SK-N-SH treated with all-trans-retinoic acid at 6 μM for 48 hours (cell line): Measurements from ENCODE around the gene REPS2.

ENCODE experiments used
- ATAC-seq: fragments of 200-7000 bp; cut with Tn5 transposase; 3 replicates; pipeline ENCODE4 v1.9.1; 2020; ENCODE audit warnings: mild to moderate bottlenecking, moderate library complexity
- ARNTL ChIP-seq: fragments of 450-650 bp; formaldehyde crosslinking; IDR thresholded peaks from 2 replicates; pipeline ENCODE4 v1.5.0; 2020; ENCODE audit warnings: low read depth, mild to moderate bottlenecking, moderate library complexity, borderline replicate concordance
- BACH2 ChIP-seq: fragments of 250-450 bp; sonication (Bioruptor Pico); IDR thresholded peaks from 2 replicates; pipeline ENCODE4 v1.9.0; 2021; ENCODE audit warnings: mild to moderate bottlenecking, borderline replicate concordance
- CSDC2 ChIP-seq: fragments of 250-450 bp; sonication (Bioruptor Pico); IDR thresholded peaks from 2 replicates; pipeline ENCODE4 v1.5.0; 2020; ENCODE audit warnings: mild to moderate bottlenecking, moderate library complexity
- ESRRG ChIP-seq: fragments of 250-450 bp; sonication (Bioruptor Pico); IDR thresholded peaks from 2 replicates; pipeline ENCODE4 v1.6.1; 2021; ENCODE audit warnings: mild to moderate bottlenecking
- GLIS3 ChIP-seq: fragments of 250-450 bp; sonication (Bioruptor Pico); IDR thresholded peaks from 2 replicates; pipeline ENCODE4 v1.5.0; 2020; ENCODE audit warnings: mild to moderate bottlenecking, moderate library complexity
- ISL1 ChIP-seq: fragments of 250-450 bp; sonication (Bioruptor Pico); IDR thresholded peaks from 2 replicates; pipeline ENCODE4 v2.1.2; 2022; ENCODE audit warnings: mild to moderate bottlenecking, moderate library complexity
- OSR1 ChIP-seq: fragments of 250-450 bp; sonication (Bioruptor Pico); IDR thresholded peaks from 2 replicates; pipeline ENCODE4 v1.8.0; 2022; ENCODE audit warnings: moderate library complexity, mild to moderate bottlenecking, inconsistent platforms
- PPARA ChIP-seq: fragments of 250-450 bp; sonication (Bioruptor Pico); IDR thresholded peaks from 2 replicates; pipeline ENCODE4 v1.5.0; 2020; ENCODE audit warnings: mild to moderate bottlenecking, borderline replicate concordance
- RARB ChIP-seq: fragments of 250-450 bp; sonication (Bioruptor Pico); IDR thresholded peaks from 2 replicates; pipeline ENCODE4 v1.8.0; 2021; ENCODE audit warnings: mild to moderate bottlenecking, moderate library complexity
- SNAI2 ChIP-seq: fragments of 250-450 bp; sonication (Bioruptor Pico); IDR thresholded peaks from 2 replicates; pipeline ENCODE4 v1.5.0; 2020; ENCODE audit warnings: mild to moderate bottlenecking, moderate library complexity
- TCF4 ChIP-seq: fragments of 250-450 bp; sonication (Bioruptor Pico); IDR thresholded peaks from 2 replicates; pipeline ENCODE4 v1.8.0; 2021; ENCODE audit warnings: mild to moderate bottlenecking, moderate library complexity, borderline replicate concordance
- TOX ChIP-seq: fragments of 250-450 bp; sonication (Bioruptor Pico); IDR thresholded peaks from 2 replicates; pipeline ENCODE4 v1.8.0; 2021; ENCODE audit warnings: mild to moderate bottlenecking, moderate library complexity, borderline replicate concordance
- ZC3H10 ChIP-seq: fragments of 250-450 bp; sonication (Bioruptor Pico); IDR thresholded peaks from 2 replicates; pipeline ENCODE4 v1.5.1; 2021; ENCODE audit warnings: mild to moderate bottlenecking, moderate library complexity
- ZFP3 ChIP-seq: fragments of 250-450 bp; sonication (Bioruptor Pico); IDR thresholded peaks from 2 replicates; pipeline ENCODE4 v1.5.0; 2020; ENCODE audit warnings: mild to moderate bottlenecking, moderate library complexity
- ZFP30 ChIP-seq: fragments of 450-650 bp; formaldehyde crosslinking; IDR thresholded peaks from 2 replicates; pipeline ENCODE4 v1.5.0; 2022; ENCODE audit warnings: mild to moderate bottlenecking, moderate library complexity
- ZNF565 ChIP-seq: fragments of 450-650 bp; formaldehyde crosslinking; conservative IDR thresholded peaks from 2 replicates; pipeline ENCODE4 v1.5.0; 2020; ENCODE audit warnings: low read depth, mild to moderate bottlenecking, moderate library complexity
- ZNF70 ChIP-seq: fragments of 450-650 bp; formaldehyde crosslinking; IDR thresholded peaks from 2 replicates; pipeline ENCODE4 v1.5.0; 2020; ENCODE audit warnings: mild to moderate bottlenecking, moderate library complexity
- ZNF8 ChIP-seq: fragments of 450-650 bp; formaldehyde crosslinking; IDR thresholded peaks from 2 replicates; pipeline ENCODE4 v1.5.0; 2020; ENCODE audit warnings: mild to moderate bottlenecking, moderate library complexity
- TF ChIP-seq, protein P1 (sequence below): fragments of 250-450 bp; sonication (Bioruptor Pico); IDR thresholded peaks from 2 replicates; pipeline ENCODE4 v1.8.0; 2020; ENCODE audit warnings: mild to moderate bottlenecking, moderate library complexity, borderline replicate concordance
- TF ChIP-seq, protein P2 (sequence below): fragments of 250-450 bp; sonication (Bioruptor Pico); IDR thresholded peaks from 2 replicates; pipeline ENCODE4 v1.5.0; 2020; ENCODE audit warnings: mild to moderate bottlenecking, moderate library complexity
- TF ChIP-seq, protein P3 (sequence below): fragments of 250-450 bp; sonication (Bioruptor Pico); IDR thresholded peaks from 2 replicates; pipeline ENCODE4 v1.5.1; 2021; ENCODE audit warnings: mild to moderate bottlenecking, moderate library complexity
- TF ChIP-seq, protein P4 (sequence below): fragments of 250-450 bp; sonication (Bioruptor Pico); IDR thresholded peaks from 2 replicates; pipeline ENCODE4 v1.5.1; 2020; ENCODE audit warnings: low read depth, mild to moderate bottlenecking, moderate library complexity
- TF ChIP-seq, protein P5 (sequence below): fragments of 250-450 bp; sonication (Bioruptor Pico); IDR thresholded peaks from 2 replicates; pipeline ENCODE4 v1.8.0; 2021; ENCODE audit warnings: low read depth, mild to moderate bottlenecking, moderate library complexity, borderline replicate concordance

The REPS2 gene

DNA sequence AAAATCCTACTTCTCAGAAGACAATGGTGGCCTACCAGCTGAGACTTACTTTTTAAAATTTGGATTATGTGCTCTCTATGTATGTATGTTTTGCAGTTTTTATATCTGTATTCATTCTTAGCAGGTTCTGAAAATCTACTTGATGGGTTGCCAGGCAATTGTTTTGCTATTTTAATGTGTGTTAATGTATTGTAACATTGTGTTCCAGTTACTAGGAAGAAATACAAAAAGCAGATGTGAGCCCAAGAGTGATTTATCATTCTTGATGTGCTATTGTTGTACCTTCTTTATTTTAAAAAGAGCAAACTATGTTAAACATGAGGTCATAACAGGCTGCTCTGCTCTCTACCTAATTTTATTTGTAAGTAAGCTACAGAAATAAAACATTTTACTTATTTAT lies 81.9 kb downstream of the REPS2 start (continued):
- TF ChIP-seq, protein P1, sequence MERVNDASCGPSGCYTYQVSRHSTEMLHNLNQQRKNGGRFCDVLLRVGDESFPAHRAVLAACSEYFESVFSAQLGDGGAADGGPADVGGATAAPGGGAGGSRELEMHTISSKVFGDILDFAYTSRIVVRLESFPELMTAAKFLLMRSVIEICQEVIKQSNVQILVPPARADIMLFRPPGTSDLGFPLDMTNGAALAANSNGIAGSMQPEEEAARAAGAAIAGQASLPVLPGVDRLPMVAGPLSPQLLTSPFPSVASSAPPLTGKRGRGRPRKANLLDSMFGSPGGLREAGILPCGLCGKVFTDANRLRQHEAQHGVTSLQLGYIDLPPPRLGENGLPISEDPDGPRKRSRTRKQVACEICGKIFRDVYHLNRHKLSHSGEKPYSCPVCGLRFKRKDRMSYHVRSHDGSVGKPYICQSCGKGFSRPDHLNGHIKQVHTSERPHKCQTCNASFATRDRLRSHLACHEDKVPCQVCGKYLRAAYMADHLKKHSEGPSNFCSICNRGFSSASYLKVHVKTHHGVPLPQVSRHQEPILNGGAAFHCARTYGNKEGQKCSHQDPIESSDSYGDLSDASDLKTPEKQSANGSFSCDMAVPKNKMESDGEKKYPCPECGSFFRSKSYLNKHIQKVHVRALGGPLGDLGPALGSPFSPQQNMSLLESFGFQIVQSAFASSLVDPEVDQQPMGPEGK (CRISPR knock-in tag): no peak
- TF ChIP-seq ZFP30 (CRISPR knock-in tag) (no peak), ZNF8 (CRISPR knock-in tag) (no peak), ARNTL (CRISPR knock-in tag) (no peak)
- TF ChIP-seq, all 23 proteins: peak for 0

DNA sequence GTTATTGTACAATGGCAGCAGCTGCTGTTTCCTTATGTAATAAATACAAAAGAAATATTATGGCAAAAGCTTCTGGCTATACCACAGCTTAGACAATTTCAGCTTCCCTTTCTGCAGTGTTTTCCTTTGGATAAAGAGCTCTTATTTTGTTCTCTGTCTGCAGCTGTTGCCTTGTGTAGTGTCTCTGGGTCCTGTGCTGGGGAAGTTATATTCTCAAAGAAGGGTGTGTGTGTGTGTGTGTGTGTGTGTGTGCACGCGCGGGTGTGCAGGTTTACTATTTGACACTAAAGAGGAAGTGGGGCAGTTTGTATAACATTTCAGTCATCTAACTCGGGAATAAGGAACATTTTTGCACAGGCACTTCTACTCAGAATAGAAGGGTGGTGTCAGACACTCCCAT lies 83.6 kb downstream of the REPS2 start:
- ATAC-seq: no peak
- no peak for TF ChIP-seq ZFP3 (CRISPR knock-in tag)
- no peak for TF ChIP-seq ZNF565
- TF ChIP-seq ZFP30 (CRISPR knock-in tag): no peak
- TF ChIP-seq GLIS3 (CRISPR knock-in tag): no peak
- TF ChIP-seq PPARA: no peak
- TF ChIP-seq, protein P2, sequence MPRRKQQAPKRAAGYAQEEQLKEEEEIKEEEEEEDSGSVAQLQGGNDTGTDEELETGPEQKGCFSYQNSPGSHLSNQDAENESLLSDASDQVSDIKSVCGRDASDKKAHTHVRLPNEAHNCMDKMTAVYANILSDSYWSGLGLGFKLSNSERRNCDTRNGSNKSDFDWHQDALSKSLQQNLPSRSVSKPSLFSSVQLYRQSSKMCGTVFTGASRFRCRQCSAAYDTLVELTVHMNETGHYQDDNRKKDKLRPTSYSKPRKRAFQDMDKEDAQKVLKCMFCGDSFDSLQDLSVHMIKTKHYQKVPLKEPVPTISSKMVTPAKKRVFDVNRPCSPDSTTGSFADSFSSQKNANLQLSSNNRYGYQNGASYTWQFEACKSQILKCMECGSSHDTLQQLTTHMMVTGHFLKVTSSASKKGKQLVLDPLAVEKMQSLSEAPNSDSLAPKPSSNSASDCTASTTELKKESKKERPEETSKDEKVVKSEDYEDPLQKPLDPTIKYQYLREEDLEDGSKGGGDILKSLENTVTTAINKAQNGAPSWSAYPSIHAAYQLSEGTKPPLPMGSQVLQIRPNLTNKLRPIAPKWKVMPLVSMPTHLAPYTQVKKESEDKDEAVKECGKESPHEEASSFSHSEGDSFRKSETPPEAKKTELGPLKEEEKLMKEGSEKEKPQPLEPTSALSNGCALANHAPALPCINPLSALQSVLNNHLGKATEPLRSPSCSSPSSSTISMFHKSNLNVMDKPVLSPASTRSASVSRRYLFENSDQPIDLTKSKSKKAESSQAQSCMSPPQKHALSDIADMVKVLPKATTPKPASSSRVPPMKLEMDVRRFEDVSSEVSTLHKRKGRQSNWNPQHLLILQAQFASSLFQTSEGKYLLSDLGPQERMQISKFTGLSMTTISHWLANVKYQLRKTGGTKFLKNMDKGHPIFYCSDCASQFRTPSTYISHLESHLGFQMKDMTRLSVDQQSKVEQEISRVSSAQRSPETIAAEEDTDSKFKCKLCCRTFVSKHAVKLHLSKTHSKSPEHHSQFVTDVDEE (CRISPR knock-in tag): no peak
- TF ChIP-seq ISL1 (CRISPR knock-in tag): no peak
- TF ChIP-seq, protein P3, sequence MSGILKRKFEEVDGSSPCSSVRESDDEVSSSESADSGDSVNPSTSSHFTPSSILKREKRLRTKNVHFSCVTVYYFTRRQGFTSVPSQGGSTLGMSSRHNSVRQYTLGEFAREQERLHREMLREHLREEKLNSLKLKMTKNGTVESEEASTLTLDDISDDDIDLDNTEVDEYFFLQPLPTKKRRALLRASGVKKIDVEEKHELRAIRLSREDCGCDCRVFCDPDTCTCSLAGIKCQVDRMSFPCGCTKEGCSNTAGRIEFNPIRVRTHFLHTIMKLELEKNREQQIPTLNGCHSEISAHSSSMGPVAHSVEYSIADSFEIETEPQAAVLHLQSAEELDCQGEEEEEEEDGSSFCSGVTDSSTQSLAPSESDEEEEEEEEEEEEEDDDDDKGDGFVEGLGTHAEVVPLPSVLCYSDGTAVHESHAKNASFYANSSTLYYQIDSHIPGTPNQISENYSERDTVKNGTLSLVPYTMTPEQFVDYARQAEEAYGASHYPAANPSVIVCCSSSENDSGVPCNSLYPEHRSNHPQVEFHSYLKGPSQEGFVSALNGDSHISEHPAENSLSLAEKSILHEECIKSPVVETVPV (CRISPR knock-in tag): no peak
- TF ChIP-seq TOX (CRISPR knock-in tag): no peak
- TF ChIP-seq, protein P1 (CRISPR knock-in tag): no peak
- no peak for TF ChIP-seq TCF4 (CRISPR knock-in tag)
- no peak for TF ChIP-seq ARNTL (CRISPR knock-in tag)
- TF ChIP-seq, protein P4, sequence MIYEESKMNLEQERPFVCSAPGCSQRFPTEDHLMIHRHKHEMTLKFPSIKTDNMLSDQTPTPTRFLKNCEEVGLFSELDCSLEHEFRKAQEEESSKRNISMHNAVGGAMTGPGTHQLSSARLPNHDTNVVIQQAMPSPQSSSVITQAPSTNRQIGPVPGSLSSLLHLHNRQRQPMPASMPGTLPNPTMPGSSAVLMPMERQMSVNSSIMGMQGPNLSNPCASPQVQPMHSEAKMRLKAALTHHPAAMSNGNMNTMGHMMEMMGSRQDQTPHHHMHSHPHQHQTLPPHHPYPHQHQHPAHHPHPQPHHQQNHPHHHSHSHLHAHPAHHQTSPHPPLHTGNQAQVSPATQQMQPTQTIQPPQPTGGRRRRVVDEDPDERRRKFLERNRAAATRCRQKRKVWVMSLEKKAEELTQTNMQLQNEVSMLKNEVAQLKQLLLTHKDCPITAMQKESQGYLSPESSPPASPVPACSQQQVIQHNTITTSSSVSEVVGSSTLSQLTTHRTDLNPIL (CRISPR knock-in tag): no peak
- TF ChIP-seq, protein P5, sequence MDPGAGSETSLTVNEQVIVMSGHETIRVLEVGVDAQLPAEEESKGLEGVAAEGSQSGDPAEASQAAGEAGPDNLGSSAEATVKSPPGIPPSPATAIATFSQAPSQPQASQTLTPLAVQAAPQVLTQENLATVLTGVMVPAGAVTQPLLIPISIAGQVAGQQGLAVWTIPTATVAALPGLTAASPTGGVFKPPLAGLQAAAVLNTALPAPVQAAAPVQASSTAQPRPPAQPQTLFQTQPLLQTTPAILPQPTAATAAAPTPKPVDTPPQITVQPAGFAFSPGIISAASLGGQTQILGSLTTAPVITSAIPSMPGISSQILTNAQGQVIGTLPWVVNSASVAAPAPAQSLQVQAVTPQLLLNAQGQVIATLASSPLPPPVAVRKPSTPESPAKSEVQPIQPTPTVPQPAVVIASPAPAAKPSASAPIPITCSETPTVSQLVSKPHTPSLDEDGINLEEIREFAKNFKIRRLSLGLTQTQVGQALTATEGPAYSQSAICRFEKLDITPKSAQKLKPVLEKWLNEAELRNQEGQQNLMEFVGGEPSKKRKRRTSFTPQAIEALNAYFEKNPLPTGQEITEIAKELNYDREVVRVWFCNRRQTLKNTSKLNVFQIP: no peak

DNA sequence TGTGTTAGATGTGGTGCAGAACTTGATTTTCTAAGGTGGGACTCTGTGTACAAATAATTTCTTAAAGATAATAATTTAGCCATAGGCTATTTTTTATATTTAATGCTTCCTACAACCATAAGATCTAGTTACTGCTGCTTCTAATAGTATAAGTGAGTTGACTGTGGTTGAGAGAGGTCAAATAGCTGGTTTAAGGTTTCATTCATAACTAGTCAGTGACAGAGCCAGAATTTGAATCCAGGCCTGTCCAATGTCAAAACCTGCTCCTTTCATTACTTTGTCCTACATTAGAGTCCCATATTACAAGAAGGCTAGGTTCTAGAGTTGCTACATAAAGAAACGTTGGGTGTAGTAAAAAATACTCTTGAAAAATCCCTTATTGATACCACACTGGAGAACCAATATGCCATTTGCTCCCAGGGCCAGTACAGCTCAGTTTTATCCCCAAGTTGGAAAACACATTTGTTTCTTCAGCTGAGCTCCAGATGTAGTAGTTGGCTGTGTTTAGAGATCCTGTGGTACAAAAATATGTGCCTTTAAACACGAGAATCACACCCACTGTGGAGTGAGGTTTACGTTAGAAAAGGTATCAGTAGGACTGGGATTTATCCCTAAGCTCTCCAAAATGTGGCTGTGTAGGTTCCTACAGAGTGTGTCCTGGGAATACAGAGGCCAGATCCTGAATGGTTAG lies 84.3 kb downstream of the REPS2 start:
- ATAC-seq: no peak
- TF ChIP-seq ESRRG (no peak), ZC3H10 (CRISPR knock-in tag) (no peak), ZNF70 (CRISPR knock-in tag) (no peak), ZFP3 (CRISPR knock-in tag) (no peak), BACH2 (CRISPR knock-in tag) (no peak), OSR1 (CRISPR knock-in tag) (no peak), CSDC2 (CRISPR knock-in tag) (no peak), ZNF565 (no peak), TCF4 (CRISPR knock-in tag) (no peak), GLIS3 (CRISPR knock-in tag) (no peak), ZNF8 (CRISPR knock-in tag) (no peak), ZFP30 (CRISPR knock-in tag) (no peak), SNAI2 (CRISPR knock-in tag) (no peak), RARB (CRISPR knock-in tag) (no peak), PPARA (no peak)
- TF ChIP-seq, protein P5: no peak
- TF ChIP-seq, protein P3 (CRISPR knock-in tag): no peak
